Epithelial cell of esophagus (primary cell): Measurements from ENCODE around the gene OR52R1.

ENCODE experiments used
- DNase-seq: peaks from one replicate; pipeline ENCODE4 v3.0.0; 2010; ENCODE audit warnings: low read depth
- H3K4me3 ChIP-seq: 2 replicates; pipeline ENCODE4 v1.5.1; 2011; ENCODE audit warnings: mild to moderate bottlenecking, low read length, control low read depth
- TF ChIP-seq, protein P1 (sequence below): IDR thresholded peaks from 2 replicates; pipeline ENCODE4 v1.5.1; 2011; ENCODE audit warnings: low read depth, mild to moderate bottlenecking, low read length, control low read depth, inconsistent platforms; ENCODE audit not compliant: insufficient read depth; ENCODE audit errors: missing control alignments

OR52R1 gene

GRCh38 chr11:4804280-4804679, at the start of gene OR52R1:
TSS of gene OR52R1 (minus strand) at chr11:4804380. CDS start at chr11:4804380, 0 bp downstream.
- no peak within 1 kb of the TSS for H3K4me3 ChIP-seq
- TF ChIP-seq, protein P1, sequence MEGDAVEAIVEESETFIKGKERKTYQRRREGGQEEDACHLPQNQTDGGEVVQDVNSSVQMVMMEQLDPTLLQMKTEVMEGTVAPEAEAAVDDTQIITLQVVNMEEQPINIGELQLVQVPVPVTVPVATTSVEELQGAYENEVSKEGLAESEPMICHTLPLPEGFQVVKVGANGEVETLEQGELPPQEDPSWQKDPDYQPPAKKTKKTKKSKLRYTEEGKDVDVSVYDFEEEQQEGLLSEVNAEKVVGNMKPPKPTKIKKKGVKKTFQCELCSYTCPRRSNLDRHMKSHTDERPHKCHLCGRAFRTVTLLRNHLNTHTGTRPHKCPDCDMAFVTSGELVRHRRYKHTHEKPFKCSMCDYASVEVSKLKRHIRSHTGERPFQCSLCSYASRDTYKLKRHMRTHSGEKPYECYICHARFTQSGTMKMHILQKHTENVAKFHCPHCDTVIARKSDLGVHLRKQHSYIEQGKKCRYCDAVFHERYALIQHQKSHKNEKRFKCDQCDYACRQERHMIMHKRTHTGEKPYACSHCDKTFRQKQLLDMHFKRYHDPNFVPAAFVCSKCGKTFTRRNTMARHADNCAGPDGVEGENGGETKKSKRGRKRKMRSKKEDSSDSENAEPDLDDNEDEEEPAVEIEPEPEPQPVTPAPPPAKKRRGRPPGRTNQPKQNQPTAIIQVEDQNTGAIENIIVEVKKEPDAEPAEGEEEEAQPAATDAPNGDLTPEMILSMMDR, result no peak
- DNase-seq, result no peak

GRCh38 chr11:4851033-4851432, 46.9 kb upstream of the OR52R1 start:
- no peak for DNase-seq
- no peak overlapping the region for H3K4me3 ChIP-seq
- TF ChIP-seq, protein P1, result no peak

DNA sequence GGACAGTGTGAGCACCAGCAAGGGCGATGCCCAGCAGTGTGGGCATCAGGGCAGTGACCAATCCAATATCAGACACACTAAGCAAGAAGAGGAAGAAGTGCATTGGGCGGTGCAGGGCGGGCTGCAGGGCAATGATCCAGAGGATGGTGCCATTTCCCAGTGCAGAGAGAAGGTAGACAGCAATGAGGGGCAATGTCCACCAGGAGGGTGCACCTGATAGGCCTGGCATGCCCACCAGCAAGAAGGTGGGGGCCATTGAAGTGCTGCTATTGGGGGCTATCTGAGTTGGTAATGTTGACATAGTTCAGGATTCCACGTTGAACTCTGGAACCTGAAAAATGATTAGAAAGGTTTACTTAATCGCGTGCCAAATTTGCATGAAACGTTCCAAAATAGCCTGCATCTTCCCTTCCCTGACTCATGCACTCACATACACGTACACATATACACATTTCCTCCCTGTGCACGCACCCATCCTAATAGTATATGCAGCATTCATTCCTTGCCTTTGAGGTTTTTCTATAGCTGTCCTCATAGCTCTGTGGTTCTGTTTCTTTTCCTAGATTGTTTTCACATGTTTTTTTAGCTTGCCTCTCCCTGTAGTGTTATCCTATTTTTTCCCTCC, 44.8 kb upstream of the OR52R1 start, which contains the start of gene OR51S1:
TSS of gene OR51S1 (minus strand) at position 301 of the 625 bp plus-strand sequence. CDS start at position 301, 0 bp downstream.
- TF ChIP-seq, protein P1, result no peak

GRCh38 chr11:4839851-4840549, 35.8 kb upstream of the OR52R1 start:
- TF ChIP-seq, protein P1, result no peak
- no peak overlapping the region for H3K4me3 ChIP-seq
- no peak for DNase-seq

More for the DNA sequence above, 44.8 kb upstream of the OR52R1 start, which contains the start of gene OR51S1:
- no peak for DNase-seq
- H3K4me3 ChIP-seq, result no peak within 1 kb of the TSS

- H3K4me3 ChIP-seq, result no peak overlapping the region
- DNase-seq, result peak; percentile 3
- TF ChIP-seq, protein P1, result no peak
Observed at GRCh38 chr11:4830909-4831308, 26.7 kb upstream of the OR52R1 start.

DNA sequence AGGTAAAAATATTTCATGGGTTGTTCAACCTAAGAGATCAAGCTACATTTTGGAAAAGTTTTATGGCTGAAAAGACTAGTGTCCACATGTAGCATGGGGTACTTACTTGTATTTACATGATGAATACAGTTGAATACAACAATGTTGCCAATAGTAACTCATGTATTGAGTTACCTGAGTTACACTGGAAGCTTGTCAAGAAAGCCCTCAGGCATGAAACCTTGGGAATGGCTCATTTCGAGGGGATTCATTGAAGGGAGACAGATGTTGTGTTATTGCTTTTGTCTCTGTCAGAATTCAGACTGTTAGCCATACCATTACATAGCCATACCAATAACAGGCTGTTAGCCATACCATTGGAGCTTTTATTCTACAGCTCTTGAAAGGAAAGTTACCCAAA, 26.2 kb upstream of the OR52R1 start:
- TF ChIP-seq, protein P1, result no peak
- no peak for DNase-seq
- H3K4me3 ChIP-seq, result no peak overlapping the region

GRCh38 chr11:4826425-4826824, 22.2 kb upstream of the OR52R1 start:
- TF ChIP-seq, protein P1, result peak; percentile 8
- no peak for DNase-seq
- H3K4me3 ChIP-seq, result no peak overlapping the region
